Esophagus squamous epithelium (tissue), 5 donors: ENCODE results near the gene TPT1. TPM values are rescaled to one million over a fixed set of nuclear protein-coding genes. Genes with fewer than 3 reads are reported as not detected.

Experiments used
- DNase-seq: peaks from one replicate; lab custom pipeline; 2025; lab: John Stamatoyannopoulos, UW
- H3K27ac ChIP-seq, 4 donors: fragments of 200-600 bp; sonication (generic); one replicate each; pipeline ENCODE4 v1.5.1; 2016 to 2019; ENCODE audit warnings: mild to moderate bottlenecking in 1 of 4
- H3K27me3 ChIP-seq, 4 donors: fragments of 200-600 bp; sonication (generic); 1 replicate in 3 of 4; 2 replicates in 1 of 4; pipeline versions ENCODE4 v1.5.1 to v1.6.0; 2017 to 2021; ENCODE audit warnings: antibody characterized with exemption in 1 of 4
- H3K36me3 ChIP-seq, 3 donors: fragments of 200-600 bp; sonication (generic); one replicate each; pipeline ENCODE4 v1.5.1; 2016 to 2019
- H3K4me1 ChIP-seq, 3 donors: fragments of 200-600 bp; sonication (generic); one replicate each; pipeline ENCODE4 v1.5.1; 2017 to 2019
- H3K4me3 ChIP-seq, 4 donors: fragments of 200-600 bp; sonication (generic); 1 replicate in 3 of 4; 2 replicates in 1 of 4; pipeline ENCODE4 v1.5.1; 2016 to 2019; ENCODE audit warnings: mild to moderate bottlenecking in 2 of 4, moderate library complexity in 1 of 4
- H3K9me3 ChIP-seq, 3 donors: fragments of 200-600 bp; sonication (generic); one replicate each; pipeline ENCODE4 v1.5.1; 2016 to 2019
- CTCF ChIP-seq, 6 experiments: fragments of 450-650 bp in 4 of 6; fragments of 200-600 bp in 2 of 6; sonication (generic) in 2 of 6; IDR thresholded peaks; one replicate each; pipeline ENCODE4 v1.5.1; 2016 to 2019; ENCODE audit warnings: antibody characterized with exemption in 6 of 6, mild to moderate bottlenecking in 4 of 6, moderate library complexity in 4 of 6
- POLR2A ChIP-seq, 4 donors: fragments of 450-650 bp; IDR thresholded peaks; one replicate each; pipeline ENCODE4 v1.6.1; 2017; ENCODE audit warnings: antibody characterized with exemption in 4 of 4, mild to moderate bottlenecking in 4 of 4, moderate library complexity in 3 of 4
- WGBS, 2 donors: methylation state at CpG; one replicate each; pipeline ENCODE4 v1.1.5; 2018; 5-methylcytosine and 5-hydroxymethylcytosine counted together
- intact Hi-C: fragments of 100-400 bp; cut with DNase I; formaldehyde crosslinking; loops from one replicate; pipeline ENCODE4 v1.15.0; 2022
- total RNA-seq, 4 donors: library from RNA; depleted of rRNA; stranded (reverse); fragments of >200 nt; gene quantifications; one replicate each; pipeline ENCODE4 v1.1.0, GENCODE V29; 2016
- donor health status: DM: yes; HTN: yes; CAD: no.

Gene TPT1
- total RNA-seq, 4 donors from 2014 or later: 2,183 to 3,899 (median 2,784) TPM

GRCh38 chr13:45368571-45368970, 27.6 kb upstream of the TPT1 start:
- intact Hi-C loops: no loop called here
- no peak for DNase-seq
- peaks cover 0 to 6% (median 0%) of the 10 kb centered on the region in 3 donors for H3K36me3 ChIP-seq
- H3K4me3 ChIP-seq: no peak overlapping the region
- peaks cover 13 to 74% (median 27%) of the 10 kb centered on the region in 3 donors for H3K4me1 ChIP-seq
- no peak for TF ChIP-seq CTCF (IDR thresholded peaks at IDR 0.05)
- TF ChIP-seq POLR2A (IDR thresholded peaks at IDR 0.05): no peak
- WGBS, 2 donors: 8 to 11% methylated on average over 3 of the region's 3 CpGs
- no peaks in the 10 kb centered on the region for H3K9me3 ChIP-seq
- no peaks in the 10 kb centered on the region for H3K27me3 ChIP-seq
- H3K27ac ChIP-seq: peak overlapping the region; percentile 7 to 91 (median 80)

DNA sequence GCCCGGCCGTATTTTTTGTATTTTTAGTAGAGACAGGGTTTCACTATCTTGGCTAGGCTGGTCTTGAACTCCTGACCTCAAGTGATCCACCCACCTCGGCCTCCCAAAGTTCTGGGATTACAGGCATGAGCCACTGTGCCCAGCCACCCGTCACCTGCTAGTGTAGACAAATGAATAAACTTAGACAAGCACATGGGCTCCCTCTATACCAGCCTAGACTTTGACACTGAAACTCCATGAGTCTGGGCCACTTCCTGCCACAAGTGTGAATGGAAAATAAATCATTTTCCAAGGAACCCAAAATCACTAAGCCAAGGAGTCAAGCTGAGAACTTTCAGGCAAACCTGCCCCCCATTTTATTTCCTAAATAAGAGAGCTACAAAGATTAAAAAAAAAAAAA, 27.0 kb upstream of the TPT1 start:
- Histone ChIP-seq H3K9me3 (no peaks in the 10 kb centered on the region), H3K4me3 (no peak overlapping the region), H3K36me3 (peaks cover 0 to 6% (median 0%) of the 10 kb centered on the region in 3 donors), H3K4me1 (peaks cover 13 to 69% (median 27%) of the 10 kb centered on the region in 3 donors), H3K27ac (peak overlapping the region; percentile 73 to 91 (median 80)), H3K27me3 (no peaks in the 10 kb centered on the region)
- 46 to 61% methylated on average over 3 to 4 of the region's 4 CpGs for WGBS, 2 donors
- intact Hi-C loops: no loop called here
- no peak for DNase-seq
- TF ChIP-seq CTCF (IDR thresholded peaks at IDR 0.05) (no peak), POLR2A (IDR thresholded peaks at IDR 0.05) (no peak)

DNA sequence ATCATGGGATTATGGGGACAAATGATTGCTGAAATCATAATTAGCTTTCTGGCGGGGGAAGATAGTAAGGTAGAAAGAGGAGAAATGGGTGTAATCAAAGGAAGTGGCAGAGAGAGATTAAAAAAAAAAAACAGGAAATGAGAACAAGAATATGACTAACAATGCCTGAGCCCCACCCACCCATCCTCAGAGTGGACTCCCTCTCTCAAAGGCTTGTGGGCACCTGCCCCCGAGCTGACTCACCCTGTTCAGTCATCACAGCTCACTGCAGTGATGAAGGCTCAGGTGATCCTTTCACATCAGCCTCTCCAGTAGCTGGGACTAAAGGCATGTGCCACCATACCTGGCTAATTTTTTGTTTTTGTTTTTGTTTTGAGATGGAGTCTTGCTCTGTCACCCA, 26.4 kb upstream of the TPT1 start:
- DNase-seq: peak; percentile 47
- H3K9me3 ChIP-seq: no peaks in the 10 kb centered on the region
- peaks cover 0 to 6% (median 0%) of the 10 kb centered on the region in 3 donors for H3K36me3 ChIP-seq
- intact Hi-C loops: no loop called here
- H3K27ac ChIP-seq: peak overlapping the region; percentile 74 to 91 (median 84)
- TF ChIP-seq CTCF (IDR thresholded peaks at IDR 0.05) (no peak), POLR2A (IDR thresholded peaks at IDR 0.05) (peak in 1 of 4 donors; percentile 24)
- H3K27me3 ChIP-seq: no peaks in the 10 kb centered on the region
- whole genome bisulfite sequencing, 2 donors: 12 to 29% methylated on average over 2 of the region's 2 CpGs
- H3K4me3 ChIP-seq: no peak overlapping the region
- H3K4me1 ChIP-seq: peaks cover 13 to 68% (median 27%) of the 10 kb centered on the region in 3 donors

DNA sequence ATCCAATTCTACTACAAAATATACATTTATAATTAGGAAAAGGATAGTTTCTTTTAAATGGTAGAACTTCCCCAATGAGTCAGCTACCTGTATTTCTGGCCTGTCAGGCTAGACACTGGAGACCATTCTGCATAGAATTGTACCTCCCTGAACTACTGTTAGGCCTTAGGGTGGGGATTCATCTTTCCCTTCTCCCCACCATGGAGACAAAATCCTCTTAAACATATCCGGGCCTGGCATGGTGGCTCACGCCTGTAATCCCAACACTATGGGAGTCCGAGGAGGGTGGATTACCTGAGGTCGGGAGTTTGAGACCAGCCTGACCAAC, 24.5 kb upstream of the TPT1 start:
- Histone ChIP-seq H3K4me1 (peaks cover 6 to 68% (median 21%) of the 10 kb centered on the region in 3 donors), H3K36me3 (peaks cover 0 to 11% (median 0%) of the 10 kb centered on the region in 3 donors), H3K9me3 (no peaks in the 10 kb centered on the region), H3K27ac (peak overlapping the region; percentile 75 to 91 (median 84)), H3K4me3 (no peak overlapping the region), H3K27me3 (no peaks in the 10 kb centered on the region)
- WGBS, 2 donors: 54 to 72% methylated on average over 3 to 4 of the region's 4 CpGs
- TF ChIP-seq POLR2A (IDR thresholded peaks at IDR 0.05) (no peak), CTCF (IDR thresholded peaks at IDR 0.05) (no peak)
- no peak for DNase-seq
- intact Hi-C loops: no loop called here

GRCh38 chr13:45364876-45365557, 24.0 kb upstream of the TPT1 start:
- peak overlapping the region; percentile 75 to 91 (median 84) for H3K27ac ChIP-seq
- no peaks in the 10 kb centered on the region for H3K9me3 ChIP-seq
- DNase-seq: no peak
- no peaks in the 10 kb centered on the region for H3K27me3 ChIP-seq
- no peak overlapping the region for H3K4me3 ChIP-seq
- intact Hi-C loops: no loop called here
- TF ChIP-seq POLR2A (IDR thresholded peaks at IDR 0.05) (no peak), CTCF (IDR thresholded peaks at IDR 0.05) (no peak)
- peaks cover 6 to 66% (median 21%) of the 10 kb centered on the region in 3 donors for H3K4me1 ChIP-seq
- 68 to 86% methylated on average over 10 of the region's 10 CpGs for WGBS, 2 donors
- peaks cover 0 to 16% (median 0%) of the 10 kb centered on the region in 3 donors for H3K36me3 ChIP-seq
